Measurements from ENCODE around the gene RAB6B.
A peak's percentile ranks its signal among the peaks of the same experiment; 100 is the strongest.

DNA sequence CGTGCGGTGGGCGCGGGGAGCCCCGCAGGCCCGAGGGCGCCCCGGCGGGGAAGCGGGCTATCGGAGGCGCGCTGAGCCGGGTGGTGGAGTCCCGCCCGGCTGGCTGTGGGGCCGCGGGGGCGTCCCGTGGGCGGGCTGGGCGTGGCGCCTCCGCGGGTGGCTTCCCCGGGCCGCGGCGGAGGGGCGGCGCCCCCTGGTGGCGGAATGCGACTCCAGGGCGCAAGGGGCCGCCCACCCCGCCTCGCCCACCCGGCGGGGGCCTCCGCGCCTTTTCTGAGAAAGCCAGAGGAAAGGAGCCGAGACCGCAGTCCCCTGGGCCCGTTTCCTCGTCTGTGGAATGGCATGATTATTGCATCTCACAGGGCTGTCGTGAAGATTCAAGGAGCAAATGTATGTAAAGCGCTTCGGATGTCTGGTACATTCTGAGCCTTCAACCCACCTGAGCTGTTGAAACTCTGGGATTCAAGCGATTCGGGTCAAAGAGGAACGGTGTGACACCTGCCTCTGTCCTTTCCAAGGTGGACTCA is 31.9 kb upstream of the RAB6B start:
- TF ChIP-seq, protein P1, sequence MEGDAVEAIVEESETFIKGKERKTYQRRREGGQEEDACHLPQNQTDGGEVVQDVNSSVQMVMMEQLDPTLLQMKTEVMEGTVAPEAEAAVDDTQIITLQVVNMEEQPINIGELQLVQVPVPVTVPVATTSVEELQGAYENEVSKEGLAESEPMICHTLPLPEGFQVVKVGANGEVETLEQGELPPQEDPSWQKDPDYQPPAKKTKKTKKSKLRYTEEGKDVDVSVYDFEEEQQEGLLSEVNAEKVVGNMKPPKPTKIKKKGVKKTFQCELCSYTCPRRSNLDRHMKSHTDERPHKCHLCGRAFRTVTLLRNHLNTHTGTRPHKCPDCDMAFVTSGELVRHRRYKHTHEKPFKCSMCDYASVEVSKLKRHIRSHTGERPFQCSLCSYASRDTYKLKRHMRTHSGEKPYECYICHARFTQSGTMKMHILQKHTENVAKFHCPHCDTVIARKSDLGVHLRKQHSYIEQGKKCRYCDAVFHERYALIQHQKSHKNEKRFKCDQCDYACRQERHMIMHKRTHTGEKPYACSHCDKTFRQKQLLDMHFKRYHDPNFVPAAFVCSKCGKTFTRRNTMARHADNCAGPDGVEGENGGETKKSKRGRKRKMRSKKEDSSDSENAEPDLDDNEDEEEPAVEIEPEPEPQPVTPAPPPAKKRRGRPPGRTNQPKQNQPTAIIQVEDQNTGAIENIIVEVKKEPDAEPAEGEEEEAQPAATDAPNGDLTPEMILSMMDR (IDR thresholded peaks at IDR 0.05): peak; percentile 83
- TF ChIP-seq ZNF671 (CRISPR knock-in tag; IDR thresholded peaks at IDR 0.05) (no peak), CBFB (CRISPR knock-in tag; IDR thresholded peaks at IDR 0.05; ENCODE audit: low read depth) (no peak), KAT7 (CRISPR knock-in tag; IDR thresholded peaks at IDR 0.05; ENCODE audit: borderline replicate concordance) (no peak), MYBL2 (CRISPR knock-in tag; IDR thresholded peaks at IDR 0.05) (no peak)
- TF ChIP-seq, protein P2, sequence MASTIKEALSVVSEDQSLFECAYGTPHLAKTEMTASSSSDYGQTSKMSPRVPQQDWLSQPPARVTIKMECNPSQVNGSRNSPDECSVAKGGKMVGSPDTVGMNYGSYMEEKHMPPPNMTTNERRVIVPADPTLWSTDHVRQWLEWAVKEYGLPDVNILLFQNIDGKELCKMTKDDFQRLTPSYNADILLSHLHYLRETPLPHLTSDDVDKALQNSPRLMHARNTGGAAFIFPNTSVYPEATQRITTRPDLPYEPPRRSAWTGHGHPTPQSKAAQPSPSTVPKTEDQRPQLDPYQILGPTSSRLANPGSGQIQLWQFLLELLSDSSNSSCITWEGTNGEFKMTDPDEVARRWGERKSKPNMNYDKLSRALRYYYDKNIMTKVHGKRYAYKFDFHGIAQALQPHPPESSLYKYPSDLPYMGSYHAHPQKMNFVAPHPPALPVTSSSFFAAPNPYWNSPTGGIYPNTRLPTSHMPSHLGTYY (CRISPR knock-in tag; IDR thresholded peaks at IDR 0.05): no peak
